SK-N-DZ (cell line): ENCODE data around the gene RMRP.
"Not testable (repeated sequence)": the region's sequence is repeated elsewhere in the genome, so short reads cannot be mapped to it uniquely, and the experiment has no call there.

ENCODE experiments used
- DNase-seq: peaks from one replicate; pipeline ENCODE4 v3.0.0-alpha.2; 2015; ENCODE audit warnings: low spot score
- small RNA-seq, 2 experiments: library from RNA; depleted of rRNA; stranded (forward); fragments of <200 nt; gene quantifications; one replicate each; pipeline ENCODE3, GENCODE V24; 2014

RMRP gene

GRCh38 chr9:35612843-35613242 lies 45.0 kb downstream of the RMRP start:
- DNase-seq = no peak

DNA sequence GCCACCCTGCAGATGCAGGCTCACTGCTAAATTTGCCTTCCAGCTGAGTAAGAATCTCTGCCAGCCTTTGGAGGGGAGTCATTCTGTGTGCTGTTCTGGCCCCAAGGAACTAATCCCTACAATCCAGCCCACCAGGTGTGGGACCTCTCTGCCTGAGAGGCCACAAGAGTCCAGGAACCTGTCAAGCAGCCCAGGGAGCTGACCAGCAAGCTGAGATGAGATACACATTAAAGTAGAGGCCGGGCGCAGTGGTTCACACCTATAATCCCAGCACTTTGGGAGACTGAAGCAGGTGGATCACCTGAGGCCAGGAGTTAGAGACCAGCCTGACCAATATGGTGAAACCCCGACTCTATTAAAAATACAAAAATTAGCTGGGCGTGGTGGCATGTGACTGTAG lies 45.8 kb downstream of the RMRP start:
- not testable (repeated sequence) for DNase-seq

DNA sequence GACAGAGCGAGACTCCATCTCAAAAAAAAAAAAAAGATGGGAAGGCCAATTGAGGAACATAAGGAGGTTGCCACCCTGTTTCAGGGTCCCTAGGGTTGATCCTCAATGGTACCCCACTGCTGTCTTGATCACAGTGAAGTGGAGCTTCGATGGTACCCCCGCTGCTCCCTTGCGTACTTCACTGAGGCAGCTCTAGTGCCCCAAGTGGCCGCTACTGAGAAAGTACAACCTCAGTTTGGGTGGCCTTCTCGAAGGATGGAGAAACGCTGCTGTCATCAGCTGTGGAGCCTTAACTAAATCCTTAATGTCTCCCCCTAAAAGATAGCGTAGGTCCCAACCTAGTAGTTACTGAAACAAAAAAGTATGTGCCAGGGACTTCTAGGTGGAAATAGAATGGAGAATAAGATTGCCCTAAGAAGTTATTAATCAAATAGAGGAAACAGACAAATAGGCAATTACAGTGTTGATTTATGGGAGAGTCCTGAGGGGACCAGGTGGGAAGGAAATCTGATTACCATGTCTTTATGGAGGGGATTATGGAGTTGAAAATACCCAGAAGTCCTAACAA lies 46.5 kb downstream of the RMRP start:
- DNase-seq = peak; percentile 60

GRCh38 chr9:35609820-35610163 lies 48.0 kb downstream of the RMRP start:
- no peak for DNase-seq

- DNase-seq = no peak
These were observed 48.6 kb downstream of the RMRP start for GRCh38 chr9:35609001-35609819.

DNA sequence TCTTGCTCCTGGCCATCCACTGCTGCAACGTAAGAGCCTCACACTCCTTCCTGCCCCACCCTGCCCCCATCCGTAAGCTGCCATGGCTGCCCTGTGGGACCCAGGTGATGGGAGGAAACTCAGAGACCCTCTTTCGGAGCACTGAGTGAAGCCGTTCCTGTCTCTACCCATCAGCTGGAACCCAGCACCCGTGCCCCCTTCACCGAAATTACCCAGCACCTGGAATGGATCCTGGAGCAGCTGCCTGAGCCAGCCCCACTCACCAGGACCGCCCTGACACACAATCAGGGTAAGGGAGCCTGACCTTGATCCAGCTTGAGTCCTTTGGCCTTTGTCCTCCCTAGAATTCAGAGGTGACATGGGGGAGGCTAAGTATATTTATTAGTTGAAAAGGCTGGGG lies 49.6 kb downstream of the RMRP start:
- no peak for DNase-seq

Small RNAs within 50 kb of the gene (small RNA-seq; reads per million reads assigned to genes)
- gene MIR4667 (0 reads per million in 2 experiments), gene RMRP (0 reads per million in 2 experiments), gene RN7SL22P (0 to 0.04 reads per million in 2 experiments)
